HAP-1 (cell line): ENCODE measurements around the gene CTDSPL.

ENCODE experiments used
- DNase-seq, 2 experiments: peaks; one replicate each; pipeline ENCODE4 v3.0.0-alpha.2; 2016 to 2020; ENCODE audit warnings: low spot score in 2 of 2
- H3K27me3 ChIP-seq: fragments of 250-450 bp; sonication (Bioruptor Pico); 2 replicates; pipeline ENCODE4 v1.5.1; 2020; ENCODE audit warnings: low read depth, mild to moderate bottlenecking, moderate library complexity
- H3K36me3 ChIP-seq: fragments of 250-450 bp; sonication (Bioruptor Pico); replicated peaks from 2 replicates; pipeline ENCODE4 v1.5.1; 2020; ENCODE audit warnings: mild to moderate bottlenecking
- H3K4me1 ChIP-seq: fragments of 250-450 bp; sonication (Bioruptor Pico); 2 replicates; pipeline ENCODE4 v1.5.1; 2020; ENCODE audit warnings: mild to moderate bottlenecking
- H3K4me3 ChIP-seq: fragments of 250-450 bp; sonication (Bioruptor Pico); 2 replicates; pipeline ENCODE4 v1.5.1; 2020; ENCODE audit warnings: mild to moderate bottlenecking, moderate library complexity
- H3K9me3 ChIP-seq: fragments of 250-450 bp; sonication (Bioruptor Pico); 2 replicates; pipeline ENCODE4 v1.5.1; 2020; ENCODE audit warnings: mild to moderate bottlenecking, moderate library complexity
- in situ Hi-C: fragments of 300-500 bp; cut with MboI; formaldehyde crosslinking; loops from 3 replicates; pipeline ENCODE4 v1.14.3; 2020; ENCODE audit warnings: low sequenced_read_pairs, inconsistent platforms, mixed read lengths

The CTDSPL gene

GRCh38 chr3:37994639-37994972 is 132.9 kb downstream of the CTDSPL start:
- no peaks in the 10 kb centered on the region for H3K27me3 ChIP-seq
- peak overlapping the region; percentile 57 for H3K4me3 ChIP-seq
- no peaks in the 10 kb centered on the region for H3K9me3 ChIP-seq
- in situ Hi-C loops = no loop called here
- no peak for DNase-seq
- peaks cover 5% of the 10 kb centered on the region for H3K36me3 ChIP-seq
- H3K4me1 ChIP-seq = peaks cover 14% of the 10 kb centered on the region

- H3K9me3 ChIP-seq = no peaks in the 10 kb centered on the region
- H3K27me3 ChIP-seq = no peaks in the 10 kb centered on the region
- no peak for DNase-seq
- in situ Hi-C loops = no loop called here
- peaks cover 14% of the 10 kb centered on the region for H3K4me1 ChIP-seq
- H3K4me3 ChIP-seq = no peak overlapping the region
- H3K36me3 ChIP-seq = peaks cover 8% of the 10 kb centered on the region
Measured at GRCh38 chr3:37995652-37996641, 134.3 kb downstream of the CTDSPL start.

- Histone ChIP-seq H3K4me1 (peaks cover 14% of the 10 kb centered on the region), H3K4me3 (no peak overlapping the region), H3K9me3 (no peaks in the 10 kb centered on the region), H3K27me3 (no peaks in the 10 kb centered on the region), H3K36me3 (peaks cover 8% of the 10 kb centered on the region)
- in situ Hi-C loops = no loop called here
- DNase-seq = peak; percentile 56 to 89
Measured at GRCh38 chr3:37996785-37997301, 135.2 kb downstream of the CTDSPL start.

- Histone ChIP-seq H3K36me3 (peaks cover 8% of the 10 kb centered on the region), H3K4me3 (no peak overlapping the region), H3K27me3 (no peaks in the 10 kb centered on the region), H3K4me1 (peaks cover 14% of the 10 kb centered on the region), H3K9me3 (no peaks in the 10 kb centered on the region)
- no peak for DNase-seq
- in situ Hi-C loops = no loop called here
Measured at GRCh38 chr3:37997342-37997741, 135.7 kb downstream of the CTDSPL start.

- DNase-seq = no peak
- Histone ChIP-seq H3K27me3 (no peaks in the 10 kb centered on the region), H3K36me3 (peaks cover 12% of the 10 kb centered on the region), H3K4me3 (no peak overlapping the region), H3K9me3 (no peaks in the 10 kb centered on the region), H3K4me1 (peaks cover 14% of the 10 kb centered on the region)
- in situ Hi-C loops = no loop called here
Measured at GRCh38 chr3:37997791-37998370, 136.2 kb downstream of the CTDSPL start.

- no peak overlapping the region for H3K4me3 ChIP-seq
- H3K36me3 ChIP-seq = peaks cover 15% of the 10 kb centered on the region
- peaks cover 5% of the 10 kb centered on the region for H3K4me1 ChIP-seq
- no peaks in the 10 kb centered on the region for H3K9me3 ChIP-seq
- DNase-seq = no peak
- no peaks in the 10 kb centered on the region for H3K27me3 ChIP-seq
- in situ Hi-C loops = no loop called here
Measured at GRCh38 chr3:37999836-38000235, 138.2 kb downstream of the CTDSPL start.

- no peak overlapping the region for H3K4me3 ChIP-seq
- no peaks in the 10 kb centered on the region for H3K27me3 ChIP-seq
- no peaks in the 10 kb centered on the region for H3K9me3 ChIP-seq
- H3K36me3 ChIP-seq = peaks cover 15% of the 10 kb centered on the region
- no peak for DNase-seq
- in situ Hi-C loops = no loop called here
- H3K4me1 ChIP-seq = peaks cover 1% of the 10 kb centered on the region
Measured at GRCh38 chr3:38000242-38000916, 138.7 kb downstream of the CTDSPL start.

GRCh38 chr3:38000965-38001455 is 139.3 kb downstream of the CTDSPL start:
- in situ Hi-C loops = no loop called here
- DNase-seq = no peak
- H3K27me3 ChIP-seq = no peaks in the 10 kb centered on the region
- H3K36me3 ChIP-seq = peaks cover 15% of the 10 kb centered on the region
- H3K4me1 ChIP-seq = no peaks in the 10 kb centered on the region; the same call in none of the 2 replicates
- no peak overlapping the region for H3K4me3 ChIP-seq
- H3K9me3 ChIP-seq = no peaks in the 10 kb centered on the region

- peaks cover 15% of the 10 kb centered on the region for H3K36me3 ChIP-seq
- H3K27me3 ChIP-seq = no peaks in the 10 kb centered on the region
- H3K4me1 ChIP-seq = no peaks in the 10 kb centered on the region; the same call in none of the 2 replicates
- DNase-seq = no peak
- H3K9me3 ChIP-seq = no peaks in the 10 kb centered on the region
- in situ Hi-C loops = no loop called here
- no peak overlapping the region for H3K4me3 ChIP-seq
Measured at GRCh38 chr3:38001456-38002081, 139.9 kb downstream of the CTDSPL start.

- in situ Hi-C loops = no loop called here
Measured at GRCh38 chr3:38002291-38002876, 140.7 kb downstream of the CTDSPL start.

GRCh38 chr3:38002940-38003339 is 141.3 kb downstream of the CTDSPL start:
- Histone ChIP-seq H3K4me3 (no peak overlapping the region), H3K27me3 (no peaks in the 10 kb centered on the region), H3K4me1 (no peaks in the 10 kb centered on the region), H3K9me3 (no peaks in the 10 kb centered on the region), H3K36me3 (peaks cover 19% of the 10 kb centered on the region)
- in situ Hi-C loops = no loop called here
- no peak for DNase-seq

More at GRCh38 chr3:38002291-38002876, 140.7 kb downstream of the CTDSPL start:
- Histone ChIP-seq H3K36me3 (peaks cover 13% of the 10 kb centered on the region), H3K27me3 (no peaks in the 10 kb centered on the region), H3K4me1 (no peaks in the 10 kb centered on the region), H3K9me3 (no peaks in the 10 kb centered on the region), H3K4me3 (no peak overlapping the region)
- no peak for DNase-seq

- no peak overlapping the region for H3K4me3 ChIP-seq
- DNase-seq = peak; percentile 8 to 79
- in situ Hi-C loops = no loop called here
- H3K27me3 ChIP-seq = no peaks in the 10 kb centered on the region
- no peaks in the 10 kb centered on the region for H3K9me3 ChIP-seq
- H3K36me3 ChIP-seq = peaks cover 22% of the 10 kb centered on the region
- no peaks in the 10 kb centered on the region for H3K4me1 ChIP-seq
Measured at GRCh38 chr3:38003371-38003816, 141.7 kb downstream of the CTDSPL start.
